ENCODE measurements around the gene TSC2.
"Not testable (repeated sequence)": the region's sequence is repeated elsewhere in the genome, so short reads cannot be mapped to it uniquely, and the experiment has no call there.

Gene TSC2

GRCh38 chr16:2009791-2010510 is 37.8 kb upstream of the TSC2 start, which contains the start of gene ZNF598:
Gene ZNF598 (minus strand): TSS chr16:2009821.
- peak; percentile 53 to 79 (median 55) for DNase-seq (ENCODE audit: low read depth in 2 of 3, low spot score in 1 of 3)

DNA sequence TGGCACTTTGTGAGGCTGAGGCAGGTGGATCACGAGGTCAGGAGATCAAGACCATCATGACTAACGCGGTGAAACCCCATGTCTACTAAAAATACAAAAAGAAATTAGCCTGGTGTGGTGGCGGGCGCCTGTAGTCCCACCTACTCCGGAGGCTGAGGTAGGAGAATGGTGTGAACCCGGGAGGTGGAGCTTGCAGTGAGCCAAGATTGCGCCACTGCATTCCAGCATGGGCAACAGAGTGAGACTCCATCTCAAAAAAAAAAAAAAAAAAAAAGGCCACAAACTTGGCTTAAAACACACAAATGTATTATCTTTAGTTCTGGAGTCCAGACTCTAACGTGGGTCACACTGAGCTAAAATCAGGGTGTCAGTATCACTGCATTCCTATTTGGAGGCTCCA is 36.1 kb upstream of the TSC2 start:
- not testable (repeated sequence) for DNase-seq (ENCODE audit: low read depth in 2 of 3, low spot score in 1 of 3)

DNA sequence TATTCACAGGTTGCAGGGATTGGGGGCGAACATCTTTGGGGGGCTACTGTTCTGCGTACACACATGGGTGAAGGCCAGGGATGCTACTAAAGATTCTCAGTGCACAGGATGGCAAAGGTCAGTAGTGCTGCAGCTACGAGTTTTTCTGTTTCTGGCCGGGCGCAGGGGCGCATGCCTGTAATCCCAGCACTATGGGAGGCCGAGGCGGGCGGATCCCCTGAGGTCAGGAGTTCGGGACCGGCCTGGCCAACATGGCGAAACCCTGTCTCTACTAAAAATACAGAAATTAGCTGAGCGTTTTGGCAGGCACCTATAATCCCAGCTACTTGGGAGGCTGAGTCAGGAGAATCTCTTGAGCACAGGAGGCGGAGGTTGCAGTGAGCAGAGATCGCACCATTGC is 34.3 kb upstream of the TSC2 start:
- DNase-seq (ENCODE audit: low read depth in 2 of 3, low spot score in 1 of 3), result no peak

GRCh38 chr16:2015117-2015946 is 32.5 kb upstream of the TSC2 start:
- DNase-seq (ENCODE audit: low read depth in 2 of 3, low spot score in 1 of 3), result no peak

- DNase-seq (ENCODE audit: low read depth in 2 of 3, low spot score in 1 of 3), result no peak
Observed at GRCh38 chr16:2015947-2016208, 31.9 kb upstream of the TSC2 start.

- DNase-seq (ENCODE audit: low read depth in 2 of 3, low spot score in 1 of 3), result no peak
Observed at GRCh38 chr16:2016407-2016922, 31.3 kb upstream of the TSC2 start.

DNA sequence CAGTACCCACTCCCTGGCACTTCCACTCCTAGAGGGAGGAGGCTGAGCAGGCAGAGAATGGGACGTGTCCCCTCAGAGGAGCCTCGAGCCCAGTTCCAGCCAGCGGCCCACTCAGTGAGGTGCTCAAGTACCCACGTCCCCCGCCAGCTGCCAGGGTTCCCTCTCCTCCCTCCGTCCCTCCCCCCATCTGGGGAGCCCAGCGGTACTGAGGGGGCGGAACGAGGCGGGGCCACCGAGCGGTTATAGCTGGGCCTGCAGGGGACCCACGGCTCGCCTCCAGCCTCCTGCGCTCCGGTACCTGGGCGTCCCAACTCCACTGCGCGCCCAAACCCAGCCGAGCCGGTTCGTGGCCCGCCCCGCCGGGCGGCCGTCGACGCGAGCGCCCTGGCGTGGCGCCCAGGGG is 28.3 kb upstream of the TSC2 start, which contains the start of gene NPW:
NPW (plus strand) TSS at position 268 of the 403 bp plus-strand sequence.
- no peak for DNase-seq (ENCODE audit: low read depth in 2 of 3, low spot score in 1 of 3)

DNA sequence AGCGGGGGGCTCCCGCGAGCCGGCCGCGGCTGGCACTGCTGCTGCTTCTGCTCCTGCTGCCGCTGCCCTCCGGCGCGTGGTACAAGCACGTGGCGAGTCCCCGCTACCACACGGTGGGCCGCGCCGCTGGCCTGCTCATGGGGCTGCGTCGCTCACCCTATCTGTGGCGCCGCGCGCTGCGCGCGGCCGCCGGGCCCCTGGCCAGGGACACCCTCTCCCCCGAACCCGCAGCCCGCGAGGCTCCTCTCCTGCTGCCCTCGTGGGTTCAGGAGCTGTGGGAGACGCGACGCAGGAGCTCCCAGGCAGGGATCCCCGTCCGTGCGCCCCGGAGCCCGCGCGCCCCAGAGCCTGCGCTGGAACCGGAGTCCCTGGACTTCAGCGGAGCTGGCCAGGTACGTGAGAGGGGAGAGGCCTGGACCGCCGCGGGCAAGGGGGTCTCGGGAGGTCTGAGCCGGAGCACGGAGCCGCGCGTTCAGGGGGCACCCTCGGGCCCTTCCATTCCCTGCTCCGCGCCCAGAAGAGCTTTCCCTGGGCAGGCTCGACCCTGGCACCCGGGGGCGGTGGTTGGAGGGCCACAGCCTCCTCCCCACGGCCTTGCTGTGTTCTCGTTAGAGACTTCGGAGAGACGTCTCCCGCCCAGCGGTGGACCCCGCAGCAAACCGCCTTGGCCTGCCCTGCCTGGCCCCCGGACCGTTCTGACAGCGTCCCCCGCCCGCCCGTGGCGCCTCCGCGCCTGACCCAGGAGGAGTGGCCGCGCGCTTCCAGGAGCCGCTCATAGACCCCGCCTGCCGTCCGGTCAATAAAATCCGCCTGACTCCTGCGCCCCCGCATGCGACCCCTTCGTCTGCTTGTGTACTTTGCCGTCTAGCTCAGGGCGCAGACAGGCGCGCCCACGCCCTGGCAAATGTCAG is 27.6 kb upstream of the TSC2 start:
- DNase-seq (ENCODE audit: low read depth in 2 of 3, low spot score in 1 of 3), result no peak

DNA sequence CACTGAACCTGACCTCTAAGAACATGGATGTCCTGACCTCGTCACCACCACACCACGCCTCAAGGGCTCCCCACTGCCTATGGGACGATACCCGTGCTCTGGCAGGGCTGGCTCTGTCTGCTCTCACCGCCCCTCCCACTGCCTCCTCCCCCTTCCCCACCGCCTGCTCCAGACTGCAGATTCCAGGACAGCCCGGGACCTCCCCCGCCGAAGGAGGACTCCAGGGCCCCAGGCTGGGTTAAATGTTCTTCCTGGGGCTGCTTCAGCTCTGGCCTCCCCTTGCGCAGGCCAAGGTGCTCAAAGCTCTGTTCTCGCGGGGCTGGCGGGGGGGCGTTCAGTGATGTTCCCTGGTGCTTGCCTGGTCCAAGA is 25.1 kb upstream of the TSC2 start:
- DNase-seq (ENCODE audit: low read depth in 2 of 3, low spot score in 1 of 3), result no peak

GRCh38 chr16:2023092-2024031 is 24.4 kb upstream of the TSC2 start:
- peak; percentile 87 to 99 (median 92) for DNase-seq (ENCODE audit: low read depth in 2 of 3, low spot score in 1 of 3)

- no peak for DNase-seq (ENCODE audit: low read depth in 2 of 3, low spot score in 1 of 3)
Observed at GRCh38 chr16:2024032-2024420, 23.8 kb upstream of the TSC2 start.

- no peak for DNase-seq (ENCODE audit: low read depth in 2 of 3, low spot score in 1 of 3)
Observed at GRCh38 chr16:2025251-2025650, 22.5 kb upstream of the TSC2 start.

DNA sequence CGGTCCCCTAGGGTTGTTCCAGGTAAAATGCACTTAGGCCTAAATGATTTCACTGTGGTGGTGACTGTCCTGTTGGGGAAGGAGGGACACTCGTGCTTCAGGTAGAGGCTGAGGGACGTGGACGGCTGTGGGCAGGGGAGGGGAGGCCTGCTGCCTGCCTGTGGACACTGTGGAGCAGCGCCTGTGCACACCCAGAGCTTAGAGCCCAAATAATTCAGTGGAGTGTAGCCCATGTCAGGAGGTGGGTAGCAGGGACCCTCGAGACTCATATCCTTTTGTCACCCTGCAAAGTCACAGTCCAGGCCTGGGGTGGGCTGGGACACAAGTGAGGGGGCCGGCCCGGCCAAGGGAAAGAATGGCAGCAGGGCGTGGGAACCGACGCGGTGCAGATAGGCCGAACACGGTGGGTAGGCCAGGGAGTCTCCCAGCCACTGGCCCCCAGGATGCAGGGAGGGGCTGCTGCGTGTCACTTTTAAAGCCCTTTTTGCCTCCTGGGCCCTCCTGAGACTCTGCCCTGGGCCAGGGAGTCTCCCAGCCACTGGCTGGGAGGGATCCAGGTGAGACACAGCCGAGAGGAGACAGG is 21.8 kb upstream of the TSC2 start:
- DNase-seq (ENCODE audit: low read depth in 2 of 3, low spot score in 1 of 3), result no peak

DNA sequence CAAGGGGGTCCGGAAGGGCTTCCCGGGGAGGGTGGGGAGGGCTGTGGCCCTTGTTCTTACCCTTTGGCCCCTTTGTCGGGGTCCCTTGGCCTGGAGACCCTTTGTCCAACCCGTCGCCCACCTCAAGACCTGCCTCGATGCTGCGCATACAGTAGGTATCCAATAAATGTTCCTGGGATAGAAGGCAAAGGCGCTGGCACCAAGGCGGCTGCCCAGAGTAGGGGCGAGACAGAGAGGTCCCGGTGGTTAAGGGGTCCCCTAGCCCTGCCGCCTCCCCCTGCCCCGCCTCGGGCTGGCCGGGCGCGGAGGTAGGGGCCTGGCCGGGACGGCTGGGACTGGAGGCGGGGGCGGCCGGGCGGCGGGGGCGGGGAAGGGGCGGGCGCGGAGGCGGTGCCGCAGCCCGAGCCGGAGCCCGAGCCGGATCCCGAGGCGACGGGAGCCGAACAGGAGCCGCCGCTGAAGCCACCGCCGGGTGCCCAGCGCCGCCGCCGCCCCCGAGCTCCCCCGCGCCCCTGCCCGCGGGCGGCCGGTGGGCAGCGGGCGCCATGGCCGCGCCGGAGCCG is 21.2 kb upstream of the TSC2 start, which contains the start of gene NHERF2:
NHERF2 (plus strand) TSS at position 442 of the 563 bp plus-strand sequence; CDS start at position 546, 104 bp downstream.
- DNase-seq (ENCODE audit: low read depth in 2 of 3, low spot score in 1 of 3), result no peak

- no peak for DNase-seq (ENCODE audit: low read depth in 2 of 3, low spot score in 1 of 3)
Observed at GRCh38 chr16:2027024-2028010, 20.5 kb upstream of the TSC2 start.

DNA sequence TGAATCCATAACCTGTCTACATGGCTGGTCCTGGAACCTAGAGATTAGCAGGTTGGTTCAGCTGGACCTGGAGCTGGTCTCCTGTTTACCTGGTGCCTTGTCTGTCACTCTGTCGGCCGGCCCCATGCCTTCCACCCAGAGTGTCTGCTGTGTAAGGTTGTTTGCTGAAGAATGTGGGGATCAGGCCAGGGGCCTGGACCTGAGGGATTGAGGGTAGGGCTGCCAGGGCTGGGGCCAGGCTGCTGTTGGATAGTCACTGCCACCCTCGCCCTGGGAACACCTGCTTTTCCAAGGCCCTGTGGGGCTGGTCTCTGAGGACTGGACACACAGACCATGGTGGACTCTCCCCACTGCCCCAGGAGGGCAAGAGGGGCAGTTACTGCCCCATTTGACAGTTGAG is 19.6 kb upstream of the TSC2 start:
- DNase-seq (ENCODE audit: low read depth in 2 of 3, low spot score in 1 of 3), result no peak

DNA sequence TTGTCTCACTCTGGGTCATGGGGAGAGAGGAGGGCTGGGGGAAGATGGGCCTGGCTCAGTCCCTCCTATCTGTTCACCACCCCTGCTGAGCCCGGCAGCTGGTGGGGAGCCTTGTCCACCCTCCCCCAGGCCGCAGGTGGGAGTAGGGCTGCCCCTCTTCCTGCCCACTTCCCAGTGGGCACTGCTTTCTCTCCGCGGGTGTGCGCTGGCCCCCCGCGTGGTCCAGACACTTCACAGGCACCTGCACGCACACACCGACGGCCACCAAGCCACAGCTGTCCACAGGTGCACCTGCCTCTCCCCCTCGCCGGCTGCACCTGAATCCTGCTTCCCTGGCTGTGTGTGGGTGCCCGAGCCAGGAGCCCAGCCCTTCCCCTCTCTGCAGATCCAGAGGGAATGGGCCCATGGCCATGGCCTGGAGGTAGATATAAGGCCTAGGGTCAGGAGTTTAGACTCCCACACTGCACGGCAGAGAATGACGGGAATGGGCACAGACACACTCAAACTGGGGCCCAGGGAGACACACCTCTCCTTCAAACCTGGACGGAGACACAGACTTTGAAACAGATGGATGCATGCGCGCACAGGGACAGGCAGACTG is 19.1 kb upstream of the TSC2 start:
- DNase-seq (ENCODE audit: low read depth in 2 of 3, low spot score in 1 of 3), result no peak

DNA sequence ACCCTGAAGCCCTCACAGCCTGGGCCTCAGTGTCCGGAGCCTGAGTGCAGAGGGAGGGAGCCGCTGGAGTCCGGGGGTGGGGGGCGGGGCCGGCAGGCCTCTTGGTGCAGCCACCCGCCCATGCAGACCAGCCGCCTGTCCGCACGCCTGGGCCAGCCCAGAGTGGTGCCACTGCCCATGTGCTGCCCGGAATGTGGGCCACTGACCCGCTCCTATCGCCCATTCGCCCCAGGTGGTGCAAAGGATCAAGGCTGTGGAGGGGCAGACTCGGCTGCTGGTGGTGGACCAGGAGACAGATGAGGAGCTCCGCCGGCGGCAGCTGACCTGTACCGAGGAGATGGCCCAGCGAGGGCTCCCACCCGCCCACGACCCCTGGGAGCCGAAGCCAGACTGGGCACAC is 18.4 kb upstream of the TSC2 start:
- no peak for DNase-seq (ENCODE audit: low read depth in 2 of 3, low spot score in 1 of 3)

All from stimulated activated CD4-positive, alpha-beta T cell treated with anti-CD3 and anti-CD28 coated beads, Interleukin-12 subunit alpha, Interleukin-12 subunit beta, amount 100 ng/mL, for 48 hours (primary cell).